H1 (cell line): ENCODE data around the gene P2RX2. TPM values are rescaled to one million over a fixed set of nuclear protein-coding genes. Genes with fewer than 3 reads are reported as not detected.

ENCODE experiments used
- CTCF ChIA-PET: fragments of 300-600 bp; sonication (Branson Sonifier 250); formaldehyde crosslinking; loops from one replicate; lab custom pipeline; 2021; ENCODE audit not compliant: partially characterized antibody; lab: Charles Lee
- POLR2A ChIA-PET: fragments of 300-600 bp; sonication (Branson Sonifier 250); formaldehyde crosslinking; loops from one replicate; lab custom pipeline; 2021; ENCODE audit warnings: inconsistent platforms; ENCODE audit not compliant: partially characterized antibody; lab: Charles Lee
- DNase-seq, 2 experiments: peaks; one replicate each; pipeline versions ENCODE4 v3.0.0 to v3.0.0-alpha.2; 2010 to 2022; ENCODE audit warnings: low spot score in 2 of 2, low read depth in 1 of 2, mixed read lengths in 1 of 2
- FAIRE-seq: peaks from 2 replicates; lab custom pipeline; 2011; peaks lifted over from hg19 to GRCh38; lab: Jason Lieb, UNC
- H2AFZ ChIP-seq: 2 replicates; pipeline ENCODE4 v1.8.1; 2012; ENCODE audit warnings: low read length, inconsistent platforms
- H2AK5ac ChIP-seq: 2 replicates; pipeline ENCODE4 v1.6.1; 2013; ENCODE audit warnings: low read depth, low read length
- H2BK120ac ChIP-seq: replicated peaks from 2 replicates; pipeline ENCODE3; 2013; ENCODE audit warnings: low read depth, low read length, inconsistent platforms
- H2BK12ac ChIP-seq: 2 replicates; pipeline ENCODE4 v1.6.1; 2013; ENCODE audit warnings: low read depth, low read length
- H2BK15ac ChIP-seq: 2 replicates; pipeline ENCODE4 v1.6.1; 2013; ENCODE audit warnings: low read length
- H2BK20ac ChIP-seq: 2 replicates; pipeline ENCODE4 v1.6.1; 2013; ENCODE audit warnings: low read length
- H2BK5ac ChIP-seq: 2 replicates; pipeline ENCODE4 v1.6.1; 2013; ENCODE audit warnings: low read depth, low read length
- H3K14ac ChIP-seq: 2 replicates; pipeline ENCODE4 v1.6.1; 2013; ENCODE audit warnings: inconsistent platforms; ENCODE audit not compliant: insufficient read length
- H3K18ac ChIP-seq: 2 replicates; pipeline ENCODE4 v1.6.1; 2013; ENCODE audit warnings: low read length; ENCODE audit errors: extremely low read depth
- H3K23ac ChIP-seq: 2 replicates; pipeline ENCODE4 v1.6.1; 2013; ENCODE audit warnings: inconsistent platforms; ENCODE audit not compliant: insufficient read length
- H3K23me2 ChIP-seq: 2 replicates; pipeline ENCODE4 v1.6.1; 2013; ENCODE audit warnings: low read depth, low read length
- H3K27ac ChIP-seq: 2 replicates; pipeline ENCODE4 v1.6.1; 2011; ENCODE audit warnings: low read depth, low read length, inconsistent platforms
- H3K27me3 ChIP-seq, 4 experiments: replicated peaks in 1 of 4; 1 replicate in 1 of 4; 2 replicates in 3 of 4; pipeline versions ENCODE4 v1.6.1 to v1.8.1; 2011 to 2013; ENCODE audit warnings: low read length in 3 of 4, mild to moderate bottlenecking in 3 of 4, inconsistent platforms in 2 of 4, mixed read lengths in 2 of 4, moderate library complexity in 1 of 4; ENCODE audit not compliant: control insufficient read depth in 3 of 4, insufficient read depth in 3 of 4; ENCODE audit errors: extremely low read depth in 1 of 4
- H3K36me3 ChIP-seq, 4 experiments: 2 replicates each; pipeline versions ENCODE4 v1.6.1 to v1.8.1; 2011 to 2013; ENCODE audit warnings: mild to moderate bottlenecking in 4 of 4, low read length in 3 of 4, moderate library complexity in 2 of 4, control low read depth in 1 of 4, inconsistent platforms in 1 of 4; ENCODE audit not compliant: insufficient read depth in 4 of 4, control insufficient read depth in 2 of 4
- H3K4ac ChIP-seq: replicated peaks from 2 replicates; pipeline ENCODE3; 2013; ENCODE audit warnings: low read length, low read depth, mixed read lengths, inconsistent platforms; ENCODE audit not compliant: insufficient read length
- H3K4me1 ChIP-seq, 4 experiments: replicated peaks in 1 of 4; 1 replicate in 1 of 4; 2 replicates in 3 of 4; pipeline versions ENCODE4 v1.6.1 to v1.8.1; 2011 to 2013; ENCODE audit warnings: low read length in 3 of 4, inconsistent platforms in 2 of 4, mixed read lengths in 1 of 4; ENCODE audit not compliant: insufficient read depth in 4 of 4, control insufficient read depth in 3 of 4
- H3K4me2 ChIP-seq, 2 experiments: 2 replicates each; pipeline versions ENCODE4 v1.6.1 to v1.8.1; 2011 to 2013; ENCODE audit warnings: low read depth in 2 of 2, low read length in 2 of 2, control low read depth in 1 of 2, inconsistent platforms in 1 of 2, mild to moderate bottlenecking in 1 of 2; ENCODE audit not compliant: insufficient read depth in 1 of 2
- H3K4me3 ChIP-seq, 4 experiments: fragments of 200-600, 300-600 bp in 1 of 4; sonication (generic), shearing (Covaris generic), sonication (Bioruptor Twin) in 1 of 4; 2 replicates each; pipeline versions ENCODE4 v1.5.1 to v1.8.1; 2011 to 2016; ENCODE audit warnings: low read length in 4 of 4, low read depth in 3 of 4, control low read depth in 2 of 4, inconsistent platforms in 2 of 4, mild to moderate bottlenecking in 2 of 4, mixed read lengths in 1 of 4, moderate library complexity in 1 of 4; ENCODE audit not compliant: insufficient read depth in 2 of 4; ENCODE audit errors: extremely low read depth in 1 of 4
- H3K56ac ChIP-seq: replicated peaks from 2 replicates; pipeline ENCODE3; 2013; ENCODE audit warnings: low read depth, mild to moderate bottlenecking, mixed read lengths, low read length, inconsistent platforms; ENCODE audit not compliant: insufficient read length
- H3K79me1 ChIP-seq: 2 replicates; pipeline ENCODE4 v1.6.1; 2013; ENCODE audit warnings: low read depth, low read length, control low read depth
- H3K79me2 ChIP-seq, 2 experiments: 2 replicates each; pipeline versions ENCODE4 v1.6.1 to v1.8.1; 2012 to 2013; ENCODE audit warnings: low read length in 2 of 2, mild to moderate bottlenecking in 2 of 2, inconsistent platforms in 1 of 2; ENCODE audit not compliant: insufficient read depth in 2 of 2, control insufficient read depth in 1 of 2
- H3K9ac ChIP-seq, 4 experiments: replicated peaks in 1 of 4; 1 replicate in 1 of 4; 2 replicates in 3 of 4; pipeline versions ENCODE4 v1.6.1 to v1.8.1; 2011 to 2013; ENCODE audit warnings: low read depth in 3 of 4, low read length in 3 of 4, control low read depth in 2 of 4, mild to moderate bottlenecking in 2 of 4, moderate library complexity in 2 of 4, inconsistent platforms in 1 of 4; ENCODE audit errors: extremely low read depth in 1 of 4
- H3K9me3 ChIP-seq, 2 experiments: 2 replicates each; pipeline versions ENCODE4 v1.6.1 to v1.8.1; 2012 to 2013; ENCODE audit warnings: mild to moderate bottlenecking in 2 of 2, moderate library complexity in 2 of 2, control low read depth in 1 of 2, inconsistent platforms in 1 of 2, low read depth in 1 of 2, low read length in 1 of 2, mixed read lengths in 1 of 2; ENCODE audit not compliant: insufficient read depth in 2 of 2
- H4K20me1 ChIP-seq, 2 experiments: replicated peaks in 1 of 2; 2 replicates each; pipeline versions ENCODE3 to v1.8.1; 2011 to 2013; ENCODE audit warnings: inconsistent platforms in 2 of 2, low read length in 2 of 2, mild to moderate bottlenecking in 1 of 2; ENCODE audit not compliant: insufficient read depth in 2 of 2, control insufficient read depth in 1 of 2
- H4K5ac ChIP-seq: 2 replicates; pipeline ENCODE4 v1.6.1; 2013; ENCODE audit warnings: low read length, low read depth, mixed read lengths, inconsistent platforms; ENCODE audit not compliant: insufficient read length
- H4K8ac ChIP-seq: 2 replicates; pipeline ENCODE4 v1.8.0; 2013; ENCODE audit warnings: mild to moderate bottlenecking, moderate library complexity, low read length, inconsistent platforms; ENCODE audit not compliant: insufficient read depth; ENCODE audit errors: extremely low read depth
- H4K91ac ChIP-seq: replicated peaks from 2 replicates; pipeline ENCODE3; 2013; ENCODE audit warnings: low read length, mixed read lengths, inconsistent platforms; ENCODE audit not compliant: insufficient read length
- BACH1 ChIP-seq: IDR thresholded peaks from 2 replicates; pipeline ENCODE4 v1.6.1; 2012; ENCODE audit warnings: low read length, improper control_type of control experiment
- CEBPB ChIP-seq: IDR thresholded peaks from 2 replicates; pipeline ENCODE4 v1.6.1; 2012; ENCODE audit warnings: low read depth, low read length
- EP300 ChIP-seq, 2 experiments: IDR thresholded peaks; 1 replicate in 1 of 2; 2 replicates in 1 of 2; pipeline ENCODE4 v1.6.1; 2011 to 2012; ENCODE audit warnings: low read depth in 2 of 2, low read length in 2 of 2, mild to moderate bottlenecking in 2 of 2, borderline replicate concordance in 1 of 2, inconsistent platforms in 1 of 2, moderate library complexity in 1 of 2
- FOSL1 ChIP-seq: IDR thresholded peaks from 2 replicates; pipeline ENCODE4 v1.6.1; 2011; ENCODE audit warnings: mild to moderate bottlenecking, low read depth, low read length, moderate library complexity; ENCODE audit not compliant: insufficient read depth
- GTF2F1 ChIP-seq: IDR thresholded peaks from 2 replicates; pipeline ENCODE4 v1.6.1; 2012; ENCODE audit warnings: low read depth, low read length, improper control_type of control experiment, borderline replicate concordance
- JUND ChIP-seq: IDR thresholded peaks from 2 replicates; pipeline ENCODE4 v1.6.1; 2011; ENCODE audit warnings: mild to moderate bottlenecking, improper control_type of control experiment, low read length
- MAX ChIP-seq: IDR thresholded peaks from 2 replicates; pipeline ENCODE4 v1.6.1; 2012; ENCODE audit warnings: inconsistent platforms
- PHF8 ChIP-seq: fragments of 200-600 bp; sonication (generic); conservative IDR thresholded peaks from 2 replicates; pipeline ENCODE4 v1.7.1; 2012; ENCODE audit warnings: low read depth, mild to moderate bottlenecking, inconsistent platforms, low read length, moderate library complexity
- RAD21 ChIP-seq, 2 experiments: IDR thresholded peaks in 1 of 2; conservative IDR thresholded peaks in 1 of 2; 2 replicates each; pipeline ENCODE4 v1.6.1; 2011; ENCODE audit warnings: low read depth in 2 of 2, low read length in 2 of 2, improper control_type of control experiment in 1 of 2, inconsistent platforms in 1 of 2, mild to moderate bottlenecking in 1 of 2, moderate library complexity in 1 of 2
- SIRT6 ChIP-seq: IDR thresholded peaks from one replicate; pipeline ENCODE4 v1.7.1; 2012; ENCODE audit warnings: low read length, inconsistent platforms
- SP4 ChIP-seq: IDR thresholded peaks from 2 replicates; pipeline ENCODE4 v1.6.1; 2012; ENCODE audit warnings: low read length, inconsistent platforms
- TAF1 ChIP-seq: IDR thresholded peaks from 2 replicates; pipeline ENCODE4 v1.6.1; 2011; ENCODE audit warnings: mild to moderate bottlenecking, low read depth, low read length
- TAF7 ChIP-seq: optimal IDR thresholded peaks from 2 replicates; pipeline ENCODE3; 2011; ENCODE audit warnings: low read depth, mild to moderate bottlenecking, inconsistent platforms, low read length, moderate library complexity, borderline replicate concordance
- YY1 ChIP-seq: IDR thresholded peaks from 2 replicates; pipeline ENCODE4 v1.6.1; 2011; ENCODE audit warnings: low read depth, mild to moderate bottlenecking, low read length
- WGBS, 2 experiments: shearing (Covaris generic) in 1 of 2; methylation state at CpG; one replicate each; pipeline versions ENCODE4 v1.1.6 to v1.1.7; 2013 to 2015; ENCODE audit warnings: low lambda C conversion rate in 2 of 2, mixed read lengths in 2 of 2, inconsistent platforms in 1 of 2, low coverage in 1 of 2, missing lambda C conversion rate in 1 of 2; ENCODE audit not compliant: insufficient replicate concordance in 2 of 2, insufficient coverage in 1 of 2, insufficient read length in 1 of 2; ENCODE audit errors: extremely low coverage in 1 of 2, missing lambda C conversion rate in 1 of 2; 5-methylcytosine and 5-hydroxymethylcytosine counted together
- polyA plus RNA-seq, 7 experiments: library from polyadenylated mRNA; depleted of rRNA in 3 of 7; stranded (reverse) in 5 of 7; unstranded in 2 of 7; fragments of >200 nt in 5 of 7; fragments of 200-250 nt in 2 of 7; gene quantifications; 1 replicate in 5 of 7; 2 replicates in 1 of 7; 4 replicates in 1 of 7; pipeline versions ENCODE4 v1.2.1 to v1.2.3, GENCODE V29; 2011 to 2013; ENCODE audit warnings: missing spikeins in 2 of 7, mixed read lengths in 2 of 7
- total RNA-seq: library from RNA; stranded (reverse); fragmentation: NEBNext Ultra II Directional; extraction: Animal tissue kit (Norgen Biotek cat#: 25700); gene quantifications from 2 replicates; pipeline ENCODE4 v1.2.1, GENCODE V29; 2021

P2RX2 gene
- total and polyA plus RNA-seq, 2 of the 8 experiments (the other 6 are each of a cell fraction or from before 2014, with no cell fraction given) = 0.84 to 2.2 TPM

GRCh38 chr12:132604151-132604618 is 14.4 kb upstream of the P2RX2 start:
- DNase-seq (no peak), FAIRE-seq (no peak)
- no peak overlapping the region for H3K14ac ChIP-seq
- peaks cover 0 to 6% (median 2%) of the 10 kb centered on the region in 4 experiments; a peak in 4 of 7 replicates for H3K4me1 ChIP-seq
- H3K36me3 ChIP-seq = no peaks in the 10 kb centered on the region
- no peak overlapping the region for H3K27ac ChIP-seq
- H3K9ac ChIP-seq = no peak overlapping the region
- H4K20me1 ChIP-seq = peaks cover 0 to 5% of the 10 kb centered on the region in 2 experiments
- H2BK5ac ChIP-seq = no peak overlapping the region
- H4K91ac ChIP-seq = no peak overlapping the region
- H3K27me3 ChIP-seq = peaks cover 15 to 84% (median 64%) of the 10 kb centered on the region in 4 experiments
- H4K8ac ChIP-seq = peak overlapping the region; percentile 35; the same call in 1 of the 2 replicates
- H2AFZ ChIP-seq = no peak overlapping the region
- H4K5ac ChIP-seq = no peak overlapping the region
- no peak overlapping the region for H2BK12ac ChIP-seq
- H2BK20ac ChIP-seq = no peak overlapping the region
- no peaks in the 10 kb centered on the region for H3K23me2 ChIP-seq
- H2AK5ac ChIP-seq = no peak overlapping the region
- H3K23ac ChIP-seq = no peak overlapping the region
- no peak overlapping the region for H3K4ac ChIP-seq
- 88% methylated on average over 26 of the region's 26 CpGs; no CpG with 5 or more reads in 1 of the 2 experiments for WGBS, 2 experiments
- no peak overlapping the region for H2BK15ac ChIP-seq
- H3K4me3 ChIP-seq = no peak overlapping the region
- CTCF ChIA-PET = interaction anchor here (1.1 to 6.1 kb wide), 6 partner anchors 10 to 190 kb away, joined by 3 to 41 read pairs (median 10); partner anchors contain the start of gene P2RX2
- H3K9me3 ChIP-seq = no peaks in the 10 kb centered on the region
- no peak overlapping the region for H3K18ac ChIP-seq
- POLR2A ChIA-PET = interaction anchor here (0.5 to 1.4 kb wide), 3 partner anchors 10 to 216 kb away, joined by 3 to 5 read pairs (median 3); no protein-coding TSS in a partner anchor
- no peak overlapping the region for H3K56ac ChIP-seq
- no peaks in the 10 kb centered on the region for H3K79me1 ChIP-seq
- H2BK120ac ChIP-seq = no peak overlapping the region
- H3K79me2 ChIP-seq = no peaks in the 10 kb centered on the region
- H3K4me2 ChIP-seq = no peak overlapping the region
- TF ChIP-seq BACH1 (no peak), TAF1 (no peak), SP4 (no peak), MAX (no peak), JUND (no peak), RAD21 (IDR thresholded peaks at IDR 0.05 in 1 of 2, conservative IDR thresholded peaks at IDR 0.05 in 1 of 2; ENCODE audit: low read depth in 2 of 2, low read length in 2 of 2) (no peak), FOSL1 (no peak), TAF7 (no peak), SIRT6 (no peak), EP300 (IDR thresholded peaks at IDR 0.05; ENCODE audit: borderline replicate concordance in 1 of 2, low read depth in 2 of 2, low read length in 2 of 2) (no peak), YY1 (no peak), GTF2F1 (no peak), CEBPB (no peak), PHF8 (no peak)
